GM12864 (cell line): ENCODE results near the gene CDHR1.
"Not testable (repeated sequence)": the region's sequence is repeated elsewhere in the genome, so short reads cannot be mapped to it uniquely, and the experiment has no call there.

Experiments used
- DNase-seq: peaks from one replicate; pipeline ENCODE4 v3.0.0-alpha.2; 2011; ENCODE audit warnings: low read depth
- H3K4me3 ChIP-seq: 2 replicates; pipeline ENCODE4 v1.5.1; 2011; ENCODE audit warnings: mild to moderate bottlenecking, low read depth, low read length, control low read depth
- TF ChIP-seq, protein P1 (sequence below): IDR thresholded peaks from 2 replicates; pipeline ENCODE4 v1.5.1; 2011; ENCODE audit warnings: low read depth, mild to moderate bottlenecking, moderate library complexity, low read length, control low read depth, inconsistent platforms; ENCODE audit errors: missing control alignments

Gene CDHR1

DNA sequence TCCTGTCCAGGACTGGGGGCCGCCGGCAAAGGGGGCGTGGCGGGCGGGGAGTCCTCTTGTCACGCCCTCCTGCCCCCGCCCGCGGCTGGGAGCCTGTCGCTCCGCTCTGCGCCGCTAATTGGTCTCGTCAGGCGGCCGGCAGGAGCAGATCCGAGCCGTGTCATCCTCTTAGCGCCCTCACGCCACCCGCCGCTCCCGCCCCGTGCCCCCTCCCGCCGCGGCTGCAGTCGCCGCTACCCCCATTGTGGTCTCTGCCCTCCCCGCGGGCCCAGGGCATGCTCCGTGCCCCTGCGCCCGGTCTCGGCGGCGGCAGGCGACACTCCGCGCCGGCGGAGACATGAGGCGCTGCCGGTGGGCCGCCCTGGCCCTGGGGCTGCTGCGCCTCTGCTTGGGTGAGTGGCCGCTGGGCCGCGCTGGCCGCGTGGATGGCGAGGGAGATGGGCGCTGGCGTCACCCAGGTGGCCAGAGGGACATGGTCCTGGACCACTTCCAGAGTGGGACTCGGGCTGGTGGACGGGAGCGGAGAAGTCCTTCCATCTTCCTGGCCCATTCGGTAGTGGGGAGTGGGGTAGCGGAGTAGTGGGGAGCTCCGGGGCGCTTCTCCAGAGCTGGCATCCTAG, at the start of gene CDHR1:
Gene CDHR1 (plus strand): TSS at position 114 of the 620 bp plus-strand sequence. CDS start 224 bp downstream, at position 338.
- TF ChIP-seq, protein P1, sequence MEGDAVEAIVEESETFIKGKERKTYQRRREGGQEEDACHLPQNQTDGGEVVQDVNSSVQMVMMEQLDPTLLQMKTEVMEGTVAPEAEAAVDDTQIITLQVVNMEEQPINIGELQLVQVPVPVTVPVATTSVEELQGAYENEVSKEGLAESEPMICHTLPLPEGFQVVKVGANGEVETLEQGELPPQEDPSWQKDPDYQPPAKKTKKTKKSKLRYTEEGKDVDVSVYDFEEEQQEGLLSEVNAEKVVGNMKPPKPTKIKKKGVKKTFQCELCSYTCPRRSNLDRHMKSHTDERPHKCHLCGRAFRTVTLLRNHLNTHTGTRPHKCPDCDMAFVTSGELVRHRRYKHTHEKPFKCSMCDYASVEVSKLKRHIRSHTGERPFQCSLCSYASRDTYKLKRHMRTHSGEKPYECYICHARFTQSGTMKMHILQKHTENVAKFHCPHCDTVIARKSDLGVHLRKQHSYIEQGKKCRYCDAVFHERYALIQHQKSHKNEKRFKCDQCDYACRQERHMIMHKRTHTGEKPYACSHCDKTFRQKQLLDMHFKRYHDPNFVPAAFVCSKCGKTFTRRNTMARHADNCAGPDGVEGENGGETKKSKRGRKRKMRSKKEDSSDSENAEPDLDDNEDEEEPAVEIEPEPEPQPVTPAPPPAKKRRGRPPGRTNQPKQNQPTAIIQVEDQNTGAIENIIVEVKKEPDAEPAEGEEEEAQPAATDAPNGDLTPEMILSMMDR = no peak
- H3K4me3 ChIP-seq = peak within 1 kb of the TSS; percentile 49
- DNase-seq = no peak

DNA sequence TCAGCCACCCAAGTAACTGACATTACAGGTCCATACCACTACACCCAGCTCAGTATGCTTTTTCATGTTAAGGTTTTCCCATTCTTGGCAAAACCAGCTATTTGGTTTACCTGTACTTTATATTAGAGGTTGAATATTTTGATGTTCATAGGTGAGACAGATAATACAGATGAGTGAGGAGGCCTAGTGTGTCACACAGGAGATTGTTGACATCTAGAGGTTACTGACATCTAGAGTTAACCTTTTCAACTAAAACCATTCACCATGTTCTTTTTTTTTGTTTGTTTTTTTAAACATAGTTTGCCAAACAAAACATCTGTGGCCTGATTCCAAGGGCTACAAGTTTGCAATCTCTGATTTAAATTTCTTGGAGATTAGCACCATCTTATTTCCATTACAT, 47.0 kb upstream of the CDHR1 start:
- TF ChIP-seq, protein P1 = no peak
- DNase-seq = no peak
- no peak overlapping the region for H3K4me3 ChIP-seq

DNA sequence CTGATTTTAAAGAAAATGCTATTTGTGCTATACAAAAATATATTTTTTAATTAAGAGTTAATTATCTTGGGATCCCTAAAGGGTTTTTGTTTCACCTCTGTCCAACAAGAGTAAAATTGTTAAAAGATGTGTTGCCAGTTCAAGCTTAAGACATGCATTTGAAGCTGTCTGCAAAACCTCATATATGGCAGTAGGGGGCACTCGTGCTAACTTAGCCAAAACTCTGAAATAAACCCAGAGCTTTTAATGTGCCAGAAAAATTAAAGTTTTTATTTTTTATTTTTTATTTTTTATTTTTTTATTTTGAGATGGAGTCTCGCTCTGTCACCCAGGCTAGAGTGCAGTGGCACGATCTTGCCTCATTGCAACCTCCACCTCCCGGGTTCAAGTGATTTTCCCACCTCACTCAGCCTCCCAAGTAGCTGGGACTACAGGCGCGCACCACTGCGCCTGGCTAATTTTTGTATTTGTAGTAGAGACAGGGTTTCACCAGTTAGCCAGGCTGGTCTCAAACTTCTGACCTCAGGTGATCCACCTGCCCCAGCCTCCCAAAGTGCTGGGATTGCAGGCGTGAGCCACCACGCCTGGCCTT, 46.2 kb upstream of the CDHR1 start:
- not testable (repeated sequence) for DNase-seq, H3K4me3 ChIP-seq
- TF ChIP-seq, protein P1 = peak; percentile 60

DNA sequence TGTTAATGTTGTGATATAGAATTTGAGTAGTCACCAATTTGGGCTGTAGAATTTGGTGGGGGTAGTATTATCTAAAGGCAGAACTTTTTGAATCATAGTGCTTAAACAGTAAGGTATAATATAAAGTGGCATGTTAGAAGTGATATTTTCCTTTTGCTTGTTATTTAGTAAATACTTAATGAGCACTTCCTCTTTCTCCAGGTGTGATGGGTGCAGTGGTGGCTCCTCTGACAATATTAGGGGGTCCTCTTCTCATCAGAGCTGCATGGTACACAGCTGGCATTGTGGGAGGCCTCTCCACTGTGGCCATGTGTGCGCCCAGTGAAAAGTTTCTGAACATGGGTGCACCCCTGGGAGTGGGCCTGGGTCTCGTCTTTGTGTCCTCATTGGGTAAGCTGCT, 44.5 kb upstream of the CDHR1 start:
- H3K4me3 ChIP-seq = no peak overlapping the region
- no peak for DNase-seq
- TF ChIP-seq, protein P1 = no peak

DNA sequence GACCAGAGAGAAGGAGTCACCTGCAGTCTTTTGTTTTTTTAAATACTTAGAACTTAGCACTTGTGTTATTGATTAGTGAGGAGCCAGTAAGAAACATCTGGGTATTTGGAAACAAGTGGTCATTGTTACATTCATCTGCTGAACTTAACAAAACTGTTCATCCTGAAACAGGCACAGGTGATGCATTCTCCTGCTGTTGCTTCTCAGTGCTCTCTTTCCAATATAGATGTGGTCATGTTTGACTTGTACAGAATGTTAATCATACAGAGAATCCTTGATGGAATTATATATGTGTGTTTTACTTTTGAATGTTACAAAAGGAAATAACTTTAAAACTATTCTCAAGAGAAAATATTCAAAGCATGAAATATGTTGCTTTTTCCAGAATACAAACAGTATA, 41.6 kb upstream of the CDHR1 start:
- DNase-seq = no peak

DNA sequence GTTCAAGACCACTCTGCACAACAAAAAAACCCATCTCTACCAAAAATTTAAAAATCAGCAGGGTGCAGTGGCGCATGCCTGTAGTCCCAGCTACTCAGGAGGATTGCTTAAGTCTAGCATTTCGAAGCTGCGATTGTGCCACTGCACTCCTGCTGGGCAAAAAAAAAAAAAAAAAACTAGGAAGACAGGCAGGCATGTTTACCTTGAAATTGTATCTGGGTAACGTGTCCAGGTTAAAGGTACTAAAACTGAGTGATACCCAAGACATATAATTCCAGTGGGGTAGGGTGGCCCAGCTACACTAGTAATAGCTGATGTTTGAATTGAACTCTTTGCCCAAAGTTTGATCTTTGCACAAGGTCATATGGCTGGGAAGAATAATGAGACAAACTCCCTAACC, 38.8 kb upstream of the CDHR1 start:
- DNase-seq = no peak
- TF ChIP-seq, protein P1 = no peak
- no peak overlapping the region for H3K4me3 ChIP-seq

More for the DNA sequence above, 41.6 kb upstream of the CDHR1 start:
- TF ChIP-seq, protein P1 = no peak
- H3K4me3 ChIP-seq = no peak overlapping the region

DNA sequence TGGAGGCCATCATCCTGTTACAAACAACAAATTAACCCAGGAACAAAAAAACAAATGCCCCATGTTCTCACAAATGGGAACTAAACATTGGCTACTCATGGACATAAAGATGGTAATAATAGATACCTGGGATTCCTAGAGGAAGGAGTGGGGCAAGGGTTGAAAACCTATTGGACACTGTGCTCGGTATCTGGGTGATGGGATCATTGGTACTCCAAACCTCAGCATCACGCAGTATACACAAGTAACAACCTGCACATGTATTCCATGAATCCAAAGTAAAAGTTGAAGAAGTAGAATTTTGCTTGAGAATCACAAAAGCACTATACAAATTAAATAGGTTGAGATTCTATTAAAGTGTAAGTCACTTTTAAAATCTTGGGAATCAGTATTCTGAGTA, 38.3 kb upstream of the CDHR1 start:
- no peak for DNase-seq
- TF ChIP-seq, protein P1 = no peak

More for the DNA sequence above, 38.3 kb upstream of the CDHR1 start:
- H3K4me3 ChIP-seq = no peak overlapping the region
